Fibroblast of skin of scalp (primary cell): ENCODE data around the gene SDSL.

Source experiments
- DNase-seq: peaks from one replicate; pipeline ENCODE4 v3.0.0-alpha.2; 2013

SDSL gene

GRCh38 chr12:113422886-113423669 is 898 bp downstream of the SDSL start:
- DNase-seq, result no peak

- DNase-seq, result no peak
Observed at GRCh38 chr12:113424456-113424855, 2.3 kb downstream of the SDSL start.

DNA sequence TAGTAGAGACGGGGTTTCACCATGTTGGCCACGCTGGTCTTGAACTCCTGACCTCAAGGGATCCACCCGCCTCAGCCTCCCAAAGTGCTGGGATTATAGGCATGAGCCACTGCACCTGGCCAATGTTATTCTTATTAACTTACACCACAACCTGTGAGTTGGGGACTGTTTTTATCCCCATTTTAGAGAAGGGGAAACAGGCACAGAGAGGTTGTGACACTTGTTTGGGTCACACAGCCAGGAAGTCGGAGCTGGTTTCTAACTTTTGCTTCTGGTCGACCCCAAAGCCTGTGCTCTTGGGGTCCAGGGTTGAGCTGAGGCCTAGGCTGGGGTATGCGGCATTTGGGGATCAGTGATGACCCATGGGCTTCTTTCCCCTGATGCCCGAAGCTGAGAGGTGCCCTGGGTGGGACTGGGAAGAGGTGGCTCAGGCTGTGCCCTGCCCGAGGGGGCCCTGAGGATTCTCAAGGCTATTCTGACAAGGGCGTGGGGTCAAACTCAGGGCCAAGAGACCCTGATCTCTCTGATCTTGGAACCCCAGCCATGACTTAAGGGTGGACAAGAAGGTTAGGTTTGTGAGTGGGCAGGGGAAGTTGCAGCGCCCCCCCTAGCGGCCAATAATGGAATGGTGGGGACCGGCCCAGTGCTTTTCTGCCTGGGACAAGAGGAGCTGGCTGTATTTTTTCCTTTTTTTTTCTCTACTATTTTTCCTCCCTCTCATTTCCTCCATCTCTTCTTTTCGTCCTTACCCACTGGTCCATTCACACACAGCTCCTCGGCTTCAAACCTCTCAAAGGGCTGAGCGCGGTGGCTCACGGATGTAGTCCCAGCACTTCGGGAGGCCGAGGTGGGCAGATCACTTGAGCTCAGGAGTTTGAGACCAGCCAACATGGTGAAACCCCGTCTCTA is 3.0 kb downstream of the SDSL start:
- peak; percentile 44 for DNase-seq

DNA sequence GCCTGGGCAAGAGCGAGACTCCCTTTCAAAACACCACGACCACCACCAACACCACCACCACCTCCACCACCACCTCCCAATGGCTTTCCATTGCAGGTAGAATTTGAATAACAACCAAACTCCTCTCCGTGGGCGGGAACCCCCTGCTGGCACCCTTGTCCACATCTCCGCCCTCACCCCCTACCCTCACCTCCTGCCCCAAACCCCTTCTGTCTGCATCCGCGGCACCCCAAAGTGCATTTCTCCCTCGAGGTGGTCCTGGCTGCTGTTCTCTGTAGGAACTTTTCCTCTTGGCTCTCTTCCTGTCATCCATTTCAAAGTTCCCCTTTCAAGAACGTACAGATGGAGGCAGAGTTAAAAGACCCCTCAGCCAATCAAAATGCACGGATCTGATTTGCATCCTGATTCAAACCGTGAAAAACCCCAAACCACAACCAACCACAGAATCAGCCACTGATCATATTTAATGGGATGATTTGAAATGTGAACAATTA is 3.8 kb downstream of the SDSL start:
- DNase-seq, result no peak

DNA sequence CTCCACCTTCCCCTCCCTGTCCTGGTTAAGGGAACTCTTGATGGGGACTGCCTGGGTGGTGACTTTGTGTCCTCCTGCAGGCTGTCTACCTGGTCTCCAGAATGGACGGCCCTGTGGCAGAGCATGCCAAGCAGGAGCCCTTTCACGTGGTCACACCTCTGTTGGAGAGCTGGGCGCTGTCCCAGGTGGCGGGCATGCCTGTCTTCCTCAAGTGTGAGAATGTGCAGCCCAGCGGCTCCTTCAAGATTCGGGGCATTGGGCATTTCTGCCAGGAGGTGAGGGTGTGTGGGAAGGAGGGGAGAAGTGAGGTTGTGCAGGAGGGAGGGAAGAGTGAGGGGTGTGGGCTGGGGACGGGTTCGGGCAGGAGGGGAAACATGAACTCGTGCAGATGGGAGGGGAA is 5.7 kb downstream of the SDSL start:
- DNase-seq, result no peak

- DNase-seq, result no peak
Observed at GRCh38 chr12:113428482-113428881, 6.3 kb downstream of the SDSL start.

DNA sequence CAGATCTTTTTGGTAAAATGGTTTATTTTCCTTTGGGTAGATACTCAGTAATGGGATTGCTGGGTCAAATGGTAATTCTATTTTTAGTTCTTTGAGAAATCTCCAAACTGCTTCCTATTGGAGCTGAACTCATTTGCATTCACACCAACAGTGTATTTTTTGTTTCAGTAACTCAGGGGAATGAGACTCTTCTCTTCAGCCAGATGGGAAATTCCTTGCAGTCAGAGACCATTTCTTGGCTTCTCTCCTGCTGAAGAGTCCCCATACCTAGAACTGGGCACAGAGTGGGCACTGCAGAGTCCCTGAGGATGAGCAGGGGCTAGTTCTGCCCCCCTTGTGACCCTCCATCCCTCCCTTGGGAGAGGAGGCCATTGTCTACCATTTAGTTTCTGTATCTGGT is 10.8 kb downstream of the SDSL start:
- DNase-seq, result no peak

GRCh38 chr12:113435367-113435766 is 13.2 kb downstream of the SDSL start:
- DNase-seq, result no peak

DNA sequence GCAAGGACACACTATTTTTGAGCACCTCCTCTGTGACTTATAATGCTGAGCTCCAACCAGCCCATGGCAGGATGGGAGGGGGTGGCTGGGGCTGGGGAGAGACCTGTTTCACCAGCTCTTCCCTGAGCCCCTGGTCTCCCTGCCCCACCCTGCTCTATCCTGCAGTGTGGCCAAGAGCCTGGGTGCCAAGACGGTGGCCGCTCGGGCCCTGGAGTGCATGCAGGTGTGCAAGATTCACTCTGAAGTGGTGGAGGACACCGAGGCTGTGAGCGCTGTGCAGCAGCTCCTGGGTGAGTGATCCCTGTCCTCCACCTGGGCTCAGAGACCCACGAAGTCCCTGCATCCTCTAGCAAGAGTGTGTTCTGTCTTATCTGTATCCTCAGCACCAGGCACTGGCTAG is 14.4 kb downstream of the SDSL start:
- no peak for DNase-seq

- no peak for DNase-seq
Observed at GRCh38 chr12:113436993-113437728, 15.0 kb downstream of the SDSL start.

- no peak for DNase-seq
Observed at GRCh38 chr12:113437729-113438100, 15.5 kb downstream of the SDSL start.

GRCh38 chr12:113438523-113439300 is 16.5 kb downstream of the SDSL start:
- DNase-seq, result no peak

- no peak for DNase-seq
Observed at GRCh38 chr12:113439301-113439597, 17.1 kb downstream of the SDSL start.

GRCh38 chr12:113439606-113440030 is 17.4 kb downstream of the SDSL start:
- peak; percentile 21 for DNase-seq

DNA sequence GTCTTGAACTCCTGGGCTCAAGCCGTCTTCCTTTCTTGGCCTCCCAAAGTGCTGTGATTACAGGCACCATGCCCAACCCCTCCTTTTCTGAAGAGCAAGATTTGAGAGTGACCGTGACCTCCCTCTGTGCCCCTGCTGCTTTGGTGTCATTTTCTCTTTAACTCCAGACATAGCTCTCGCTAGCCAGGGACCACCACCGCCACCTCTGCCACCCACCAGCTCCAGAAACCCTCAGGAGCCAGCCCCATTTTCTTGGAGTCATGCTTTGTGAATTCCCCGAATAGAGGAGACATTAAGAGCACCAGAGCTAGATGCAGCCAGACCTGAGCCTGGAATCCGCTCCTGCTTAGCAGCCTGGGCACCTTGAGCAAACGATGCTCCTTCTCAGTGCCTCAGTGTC is 18.2 kb downstream of the SDSL start:
- DNase-seq, result no peak

- DNase-seq, result no peak
Observed at GRCh38 chr12:113440947-113441782, 19.0 kb downstream of the SDSL start.

- DNase-seq, result no peak
Observed at GRCh38 chr12:113443030-113443539, 20.9 kb downstream of the SDSL start.

- DNase-seq, result no peak
Observed at GRCh38 chr12:113445544-113446171, 23.5 kb downstream of the SDSL start.

- no peak for DNase-seq
Observed at GRCh38 chr12:113448873-113449272, 26.7 kb downstream of the SDSL start.

- no peak for DNase-seq
Observed at GRCh38 chr12:113449299-113449698, 27.1 kb downstream of the SDSL start.

GRCh38 chr12:113449839-113450238 is 27.7 kb downstream of the SDSL start:
- no peak for DNase-seq
